Activated CD4-positive, CD25-positive, alpha-beta regulatory T cell (primary cell): ENCODE data around the gene NTMT1.

Experiments used
- DNase-seq, 4 experiments: peaks; one replicate each; lab custom pipeline; 2025; lab: John Stamatoyannopoulos, UW

Gene NTMT1

DNA sequence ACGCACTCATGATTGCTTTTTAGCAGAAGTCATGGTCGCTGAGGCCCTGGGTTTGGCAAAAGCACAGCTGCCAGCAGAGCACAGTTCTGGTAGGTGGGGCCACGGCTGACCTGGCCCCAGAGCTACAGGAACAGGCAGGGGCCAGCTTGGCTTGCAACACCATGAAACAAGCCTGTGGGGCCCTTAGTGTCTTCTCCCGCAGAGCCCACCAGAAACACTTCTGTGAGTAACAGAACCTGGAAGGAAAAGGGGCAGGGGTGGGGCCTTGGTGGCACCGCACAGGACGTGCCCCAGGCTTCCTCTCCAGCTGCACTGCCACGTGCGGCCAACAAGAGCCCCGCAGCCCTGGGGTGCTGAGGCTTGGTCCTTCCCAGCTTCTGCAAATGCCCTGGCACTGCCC lies 11.1 kb downstream of the NTMT1 start:
- DNase-seq = no peak

DNA sequence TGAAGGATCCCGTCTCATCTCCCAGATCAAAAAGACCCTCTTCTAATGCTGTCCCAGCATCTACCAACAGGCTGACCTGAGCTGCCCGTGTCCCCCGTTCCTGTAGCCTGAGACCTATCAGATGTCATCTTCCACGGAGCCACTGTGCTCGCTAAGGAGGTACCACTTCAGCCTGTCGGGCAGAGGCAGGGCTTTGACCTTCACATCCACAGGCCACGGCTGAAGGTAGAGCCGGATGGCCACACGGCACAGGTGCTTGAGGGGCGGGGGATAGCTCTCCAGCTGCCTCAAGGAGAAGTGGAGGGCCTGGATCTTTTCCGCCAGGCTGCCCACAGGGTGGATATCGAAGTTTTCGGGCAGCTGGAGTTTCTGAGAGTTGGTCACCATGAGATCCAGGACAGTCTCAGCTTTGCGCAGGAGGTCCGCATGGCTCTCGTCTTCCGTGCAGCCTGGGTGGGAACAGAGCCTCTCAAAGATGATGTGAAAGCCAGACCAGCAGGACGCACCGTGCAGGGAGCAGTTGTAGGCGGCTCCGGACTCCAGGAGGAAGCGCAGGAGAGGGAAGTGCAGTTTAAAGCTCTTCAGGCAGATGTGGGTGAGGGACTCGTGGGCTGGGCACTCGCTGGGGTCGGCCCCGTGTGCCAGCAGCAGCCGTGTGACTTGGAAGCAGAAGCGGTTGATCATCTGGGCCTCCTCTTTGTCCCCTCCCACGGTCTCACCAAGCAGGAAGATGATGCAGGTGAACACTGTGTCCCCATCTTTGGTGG lies 11.9 kb downstream of the NTMT1 start:
- no peak for DNase-seq

DNA sequence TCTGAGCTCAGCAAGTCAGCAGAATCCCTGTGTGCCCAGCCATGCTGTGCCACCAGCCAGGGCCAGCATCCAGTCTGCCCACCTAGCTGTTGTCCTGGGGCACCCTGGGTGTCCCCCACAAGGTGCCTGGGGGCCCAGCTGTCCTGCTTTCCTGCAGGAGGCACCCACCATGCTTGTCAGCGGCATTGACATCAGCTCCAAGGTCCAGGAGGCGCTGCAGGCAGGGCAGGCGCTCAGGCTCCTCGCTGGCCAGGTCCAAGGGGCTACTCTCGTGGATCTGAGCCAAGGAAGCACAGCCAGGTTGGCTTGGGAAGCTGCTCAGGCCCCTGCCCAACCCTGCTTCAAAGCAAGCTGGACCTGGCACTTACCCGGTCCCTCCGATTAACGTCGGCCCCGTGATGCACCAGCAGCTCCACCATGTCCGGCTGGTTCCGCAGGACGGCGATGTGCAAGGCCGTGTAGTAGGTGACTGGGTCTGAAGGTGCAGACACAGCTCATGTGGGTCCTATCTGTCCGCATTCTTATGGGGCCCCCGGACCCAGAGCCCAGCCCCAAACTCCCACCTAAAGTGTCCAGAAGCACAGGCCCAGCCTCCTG lies 13.2 kb downstream of the NTMT1 start:
- DNase-seq = no peak

- no peak for DNase-seq
Measured at GRCh38 chr9:129639756-129640085, 13.8 kb downstream of the NTMT1 start.

- DNase-seq = no peak
Measured at GRCh38 chr9:129640086-129640870, 14.3 kb downstream of the NTMT1 start.

DNA sequence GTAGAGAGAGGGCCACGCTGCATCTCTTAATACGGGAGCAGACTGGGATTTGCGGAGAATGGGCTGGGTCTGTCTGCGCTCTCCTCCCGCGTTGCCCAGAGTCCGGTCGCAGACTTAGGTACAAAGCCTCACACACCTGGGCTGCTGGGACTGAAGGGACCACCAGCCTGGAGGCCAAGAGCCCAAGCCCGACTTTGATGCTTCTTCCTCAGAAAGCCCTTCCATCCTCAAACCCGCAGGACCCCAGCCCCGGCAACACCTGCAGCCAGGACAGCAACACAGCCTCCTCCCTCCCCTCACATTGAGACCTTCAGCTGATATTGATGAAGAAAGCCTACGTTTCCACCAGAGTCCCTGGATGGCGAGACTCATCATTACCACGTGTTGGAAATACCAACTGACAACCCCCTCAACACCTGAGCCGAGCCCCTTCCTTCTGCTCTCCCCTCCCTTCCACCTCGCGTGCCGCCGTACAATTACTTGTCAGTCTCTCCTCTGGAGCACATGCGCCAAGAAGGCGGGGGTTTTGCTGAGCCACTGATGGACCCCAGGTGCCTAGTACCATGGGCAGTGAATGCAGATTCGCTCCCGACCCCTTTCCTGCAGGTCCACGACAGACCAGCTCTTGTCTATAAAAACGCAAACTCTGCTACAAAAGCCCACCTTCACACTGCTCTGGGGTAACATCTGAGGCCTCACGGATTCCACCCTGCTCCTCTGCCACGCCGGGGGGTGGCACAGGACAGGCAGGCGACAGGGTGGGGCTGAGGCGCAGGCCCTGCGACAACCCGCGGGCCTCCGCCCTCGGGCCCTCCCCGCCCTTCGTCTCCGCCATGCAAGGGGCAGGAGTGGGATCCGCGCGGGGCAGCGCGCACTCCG lies 15.1 kb downstream of the NTMT1 start:
- DNase-seq = no peak

- DNase-seq = peak; percentile 82 to 98 (median 92)
Measured at GRCh38 chr9:129641750-129642585, 16.0 kb downstream of the NTMT1 start, which contains the start of gene ASB6. Gene ASB6 (minus strand): TSS chr9:129642151. CDS start chr9:129641999, 152 bp downstream.

GRCh38 chr9:129643706-129644105 lies 17.7 kb downstream of the NTMT1 start:
- no peak for DNase-seq

DNA sequence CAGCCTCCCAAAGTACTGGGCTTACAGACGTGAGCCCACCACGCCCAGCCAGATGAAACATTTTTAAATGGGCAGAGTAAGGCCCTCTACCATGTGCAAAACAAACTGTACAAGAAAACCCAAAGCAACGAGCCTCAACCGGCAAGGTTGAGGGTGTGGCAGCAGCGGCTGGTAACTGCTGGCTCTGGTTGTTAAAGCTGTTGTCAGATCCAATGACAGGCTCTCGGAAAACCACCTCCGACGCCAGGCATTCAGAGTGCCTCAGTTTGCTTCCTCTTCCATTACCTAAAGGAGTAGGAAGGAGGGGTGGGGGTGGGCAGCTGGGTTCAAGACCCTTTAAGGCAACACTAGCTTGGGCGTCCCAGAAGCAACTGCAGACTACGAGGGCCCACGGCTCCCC lies 18.4 kb downstream of the NTMT1 start:
- DNase-seq = no peak

DNA sequence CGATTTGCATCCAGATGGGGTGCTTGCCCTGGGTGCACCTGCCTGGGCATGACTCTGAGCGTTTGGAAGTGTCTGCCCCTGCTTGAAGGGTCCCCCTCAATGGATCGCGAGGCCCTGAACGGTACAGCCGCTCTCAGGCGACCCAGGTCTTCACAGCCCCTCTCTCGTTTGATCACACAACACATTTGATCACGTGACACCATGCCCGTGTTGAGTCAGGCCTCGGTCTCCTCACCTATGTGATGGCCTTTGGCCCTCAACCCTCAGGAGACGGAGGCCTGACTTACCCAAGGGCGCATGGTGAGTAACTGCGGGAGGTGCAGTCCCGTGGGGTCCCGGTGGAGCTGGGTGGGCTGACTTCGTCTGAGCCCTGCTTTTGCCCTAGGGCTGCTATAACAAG lies 18.9 kb downstream of the NTMT1 start:
- DNase-seq = no peak

- DNase-seq = no peak
Measured at GRCh38 chr9:129646252-129646651, 20.3 kb downstream of the NTMT1 start.

DNA sequence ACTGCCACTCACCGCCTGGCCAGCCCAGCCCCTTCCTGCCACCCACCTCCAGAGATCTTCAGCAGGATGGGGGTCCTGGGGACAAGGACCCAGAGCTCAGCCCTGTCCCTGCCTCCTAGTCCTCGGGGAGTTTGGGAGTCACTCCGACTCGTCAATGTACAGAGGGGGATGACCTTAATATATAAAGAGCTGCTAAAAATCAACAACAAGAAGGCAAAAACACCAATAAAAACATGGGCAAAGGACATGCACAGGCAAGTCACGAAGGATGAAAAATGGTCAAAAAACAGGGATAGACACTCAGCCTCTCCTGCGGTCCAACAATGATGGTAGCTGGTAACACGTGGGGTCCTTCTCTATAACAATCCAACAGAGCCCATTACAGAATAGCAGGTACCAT lies 20.7 kb downstream of the NTMT1 start:
- no peak for DNase-seq

- DNase-seq = no peak
Measured at GRCh38 chr9:129647635-129648034, 21.7 kb downstream of the NTMT1 start.

GRCh38 chr9:129648092-129648763 lies 22.3 kb downstream of the NTMT1 start:
- DNase-seq = no peak

- no peak for DNase-seq
Measured at GRCh38 chr9:129648764-129649115, 22.8 kb downstream of the NTMT1 start.

DNA sequence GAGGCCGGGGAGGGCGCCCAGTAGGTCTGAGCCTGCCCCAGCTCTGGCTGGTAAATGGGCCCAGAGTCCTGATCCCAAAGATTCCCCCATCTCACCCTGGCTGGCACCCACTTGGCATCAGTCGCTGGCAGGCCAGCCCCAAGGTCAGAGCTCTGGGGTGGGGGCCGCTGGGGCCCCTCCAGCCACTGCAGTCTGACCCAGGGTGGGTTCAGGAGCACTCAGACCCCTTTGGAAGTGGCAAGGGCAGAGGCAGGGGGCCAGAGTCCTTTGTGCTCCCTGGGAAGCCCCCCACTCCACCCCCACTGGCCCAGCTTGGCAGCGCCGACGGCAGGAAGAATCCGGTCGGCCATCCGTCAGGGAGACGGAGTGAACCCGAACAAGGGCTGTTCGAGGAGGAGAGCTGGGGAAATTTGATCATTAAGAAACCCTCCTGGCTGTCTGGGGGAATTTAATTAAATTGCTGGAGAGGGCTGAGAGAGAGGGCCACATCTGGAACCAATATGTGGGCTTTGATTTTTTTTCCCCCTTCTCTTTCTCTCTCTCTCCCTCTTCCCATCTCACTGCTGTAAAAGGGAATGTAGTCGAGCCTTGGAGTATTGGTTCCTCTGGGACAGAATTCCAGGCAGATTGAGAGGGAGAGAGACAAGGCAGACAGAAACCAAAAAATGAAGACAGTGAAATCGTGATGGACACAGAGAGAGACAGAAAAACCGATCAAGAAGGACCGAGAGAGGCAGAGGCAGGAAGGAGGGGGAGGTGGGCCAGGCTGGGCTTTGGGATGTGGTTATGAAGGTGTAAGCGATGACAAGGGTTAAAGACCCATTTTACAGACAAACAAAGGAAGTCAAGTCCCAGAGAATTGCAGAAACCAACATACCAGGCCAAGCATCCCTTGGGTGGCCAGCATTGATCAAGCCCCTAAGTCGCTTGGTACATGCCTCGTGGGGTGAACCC lies 24.0 kb downstream of the NTMT1 start:
- DNase-seq = no peak

GRCh38 chr9:129650680-129651235 lies 24.8 kb downstream of the NTMT1 start:
- no peak for DNase-seq

GRCh38 chr9:129653823-129654553 lies 28.0 kb downstream of the NTMT1 start:
- no peak for DNase-seq
